ENCODE measurements around the gene ORC3.

DNA sequence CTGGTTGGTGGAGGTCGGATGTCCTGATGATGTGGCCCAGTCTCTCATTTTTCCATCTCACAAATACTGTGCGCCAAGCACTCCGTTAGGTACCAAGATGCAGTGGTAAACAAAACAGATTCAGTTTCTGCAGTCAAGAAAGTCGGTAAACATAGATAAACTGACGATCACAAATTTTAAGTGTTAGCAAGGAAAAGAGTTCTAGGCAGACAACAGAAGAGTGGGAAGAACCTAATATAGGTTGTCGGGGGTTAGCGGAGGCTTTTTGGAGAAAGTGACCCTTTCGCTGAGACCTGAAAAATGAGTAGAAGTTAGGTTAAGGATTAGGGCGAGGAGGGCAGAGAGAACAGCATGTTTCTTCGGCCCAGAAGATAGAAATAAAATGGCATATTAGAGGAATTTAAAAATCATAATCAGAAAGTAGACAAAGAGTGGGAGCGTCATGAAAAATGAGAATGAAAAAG is 514 bp downstream of the ORC3 start:
- TF ChIP-seq, protein P1, sequence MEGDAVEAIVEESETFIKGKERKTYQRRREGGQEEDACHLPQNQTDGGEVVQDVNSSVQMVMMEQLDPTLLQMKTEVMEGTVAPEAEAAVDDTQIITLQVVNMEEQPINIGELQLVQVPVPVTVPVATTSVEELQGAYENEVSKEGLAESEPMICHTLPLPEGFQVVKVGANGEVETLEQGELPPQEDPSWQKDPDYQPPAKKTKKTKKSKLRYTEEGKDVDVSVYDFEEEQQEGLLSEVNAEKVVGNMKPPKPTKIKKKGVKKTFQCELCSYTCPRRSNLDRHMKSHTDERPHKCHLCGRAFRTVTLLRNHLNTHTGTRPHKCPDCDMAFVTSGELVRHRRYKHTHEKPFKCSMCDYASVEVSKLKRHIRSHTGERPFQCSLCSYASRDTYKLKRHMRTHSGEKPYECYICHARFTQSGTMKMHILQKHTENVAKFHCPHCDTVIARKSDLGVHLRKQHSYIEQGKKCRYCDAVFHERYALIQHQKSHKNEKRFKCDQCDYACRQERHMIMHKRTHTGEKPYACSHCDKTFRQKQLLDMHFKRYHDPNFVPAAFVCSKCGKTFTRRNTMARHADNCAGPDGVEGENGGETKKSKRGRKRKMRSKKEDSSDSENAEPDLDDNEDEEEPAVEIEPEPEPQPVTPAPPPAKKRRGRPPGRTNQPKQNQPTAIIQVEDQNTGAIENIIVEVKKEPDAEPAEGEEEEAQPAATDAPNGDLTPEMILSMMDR (IDR thresholded peaks at IDR 0.05), result no peak
- no peak for TF ChIP-seq POLR2AphosphoS5 (IDR thresholded peaks at IDR 0.05)
- no peak for TF ChIP-seq POLR2A (IDR thresholded peaks at IDR 0.05)
